ENCODE measurements around the gene NR0B1.

DNA sequence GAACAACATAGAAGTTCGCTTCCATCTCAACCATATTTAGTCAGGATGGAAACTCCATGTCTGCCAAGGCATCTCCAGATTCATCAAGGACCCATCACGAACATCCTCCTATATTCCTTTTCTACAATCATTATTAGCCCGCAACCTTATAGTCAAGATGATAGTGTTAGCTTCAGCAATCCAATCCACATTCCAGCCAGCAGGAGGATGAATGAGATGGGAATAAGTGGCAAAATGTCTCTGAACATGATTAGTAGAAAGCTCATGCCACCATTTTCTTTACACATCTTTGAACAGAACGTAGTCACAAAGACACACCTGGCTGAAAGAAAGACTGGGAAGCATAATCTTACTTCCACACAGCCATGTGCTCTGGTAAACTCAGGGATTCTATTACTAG, 18.6 kb upstream of the NR0B1 start:
- no peak for TF ChIP-seq POLR2A (IDR thresholded peaks at IDR 0.05)
- TF ChIP-seq, protein P1, sequence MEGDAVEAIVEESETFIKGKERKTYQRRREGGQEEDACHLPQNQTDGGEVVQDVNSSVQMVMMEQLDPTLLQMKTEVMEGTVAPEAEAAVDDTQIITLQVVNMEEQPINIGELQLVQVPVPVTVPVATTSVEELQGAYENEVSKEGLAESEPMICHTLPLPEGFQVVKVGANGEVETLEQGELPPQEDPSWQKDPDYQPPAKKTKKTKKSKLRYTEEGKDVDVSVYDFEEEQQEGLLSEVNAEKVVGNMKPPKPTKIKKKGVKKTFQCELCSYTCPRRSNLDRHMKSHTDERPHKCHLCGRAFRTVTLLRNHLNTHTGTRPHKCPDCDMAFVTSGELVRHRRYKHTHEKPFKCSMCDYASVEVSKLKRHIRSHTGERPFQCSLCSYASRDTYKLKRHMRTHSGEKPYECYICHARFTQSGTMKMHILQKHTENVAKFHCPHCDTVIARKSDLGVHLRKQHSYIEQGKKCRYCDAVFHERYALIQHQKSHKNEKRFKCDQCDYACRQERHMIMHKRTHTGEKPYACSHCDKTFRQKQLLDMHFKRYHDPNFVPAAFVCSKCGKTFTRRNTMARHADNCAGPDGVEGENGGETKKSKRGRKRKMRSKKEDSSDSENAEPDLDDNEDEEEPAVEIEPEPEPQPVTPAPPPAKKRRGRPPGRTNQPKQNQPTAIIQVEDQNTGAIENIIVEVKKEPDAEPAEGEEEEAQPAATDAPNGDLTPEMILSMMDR (IDR thresholded peaks at IDR 0.05) = no peak

Data from sigmoid colon (tissue), 3 donors.